BJ (cell line): ENCODE data around the gene ARHGEF2. TPM values are rescaled to one million over a fixed set of nuclear protein-coding genes. Genes with fewer than 3 reads are reported as not detected.

Experiments
- CTCF ChIA-PET: fragments of 350-600 bp; formaldehyde crosslinking; extraction: SDS; loops from one replicate; lab custom pipeline; 2021; ENCODE audit warnings: antibody characterized with exemption, inconsistent platforms; lab: Yijun Ruan, JAX
- POLR2A ChIA-PET: fragments of 300-600 bp; sonication (Branson Sonifier 250); formaldehyde crosslinking; extraction: SDS; loops from one replicate; lab custom pipeline; 2021; ENCODE audit warnings: antibody characterized with exemption; lab: Charles Lee
- DNase-seq: peaks from one replicate; pipeline ENCODE4 v3.0.0-alpha.2; 2011; ENCODE audit warnings: low read depth
- H3K27me3 ChIP-seq: 2 replicates; pipeline ENCODE4 v1.6.0; 2011; ENCODE audit warnings: low read length; ENCODE audit not compliant: control insufficient read depth, insufficient read depth
- H3K36me3 ChIP-seq: 2 replicates; pipeline ENCODE4 v1.5.1; 2011; ENCODE audit warnings: low read length; ENCODE audit not compliant: control insufficient read depth, insufficient read depth
- H3K4me3 ChIP-seq: 2 replicates; pipeline ENCODE4 v1.5.1; 2011; ENCODE audit warnings: low read depth, mild to moderate bottlenecking, control low read depth, low read length
- CTCF ChIP-seq: IDR thresholded peaks from 2 replicates; pipeline ENCODE4 v1.5.1; 2011; ENCODE audit warnings: low read depth, mild to moderate bottlenecking, control low read depth, inconsistent platforms, low read length, moderate library complexity; ENCODE audit not compliant: insufficient read depth
- polyA plus RNA-seq: library from polyadenylated mRNA; depleted of rRNA; stranded (reverse); fragments of >200 nt; gene quantifications from 2 replicates; pipeline ENCODE4 v1.2.3, GENCODE V29; 2011

ARHGEF2 gene
- polyA plus RNA-seq, 1 experiment: 213 TPM

GRCh38 chr1:155909894-155910293, 68.5 kb downstream of the ARHGEF2 start:
- CTCF ChIA-PET: interaction anchor here (0.6 to 1.1 kb wide), 2 partner anchors 80 to 204 kb away, joined by 3 read pairs; no protein-coding TSS in a partner anchor
- Histone ChIP-seq H3K27me3 (no peaks in the 10 kb centered on the region), H3K36me3 (peaks cover 9% of the 10 kb centered on the region), H3K4me3 (peak overlapping the region; percentile 59)
- DNase-seq: no peak
- POLR2A ChIA-PET: interaction anchor here (1.0 kb wide), 1 partner anchor 52 kb away, joined by 10 read pairs; no protein-coding TSS in a partner anchor
- no peak for TF ChIP-seq CTCF

- peaks cover 18% of the 10 kb centered on the region for H3K36me3 ChIP-seq
- H3K27me3 ChIP-seq: no peaks in the 10 kb centered on the region
- CTCF ChIA-PET: interaction anchor here (0.8 kb wide), 1 partner anchor 31 kb away, joined by 3 read pairs; no protein-coding TSS in a partner anchor
- no peak for DNase-seq
- POLR2A ChIA-PET: no interaction called here
- TF ChIP-seq CTCF: no peak
- no peak overlapping the region for H3K4me3 ChIP-seq
Observed at GRCh38 chr1:155904261-155904660, 74.1 kb downstream of the ARHGEF2 start.

- DNase-seq: no peak
- POLR2A ChIA-PET: no interaction called here
- H3K4me3 ChIP-seq: no peak overlapping the region
- TF ChIP-seq CTCF: no peak
- H3K27me3 ChIP-seq: no peaks in the 10 kb centered on the region
- H3K36me3 ChIP-seq: peaks cover 16% of the 10 kb centered on the region
- CTCF ChIA-PET: no interaction called here
Observed at GRCh38 chr1:155900161-155900560, 78.2 kb downstream of the ARHGEF2 start.

- no peak for DNase-seq
- Histone ChIP-seq H3K27me3 (no peaks in the 10 kb centered on the region), H3K36me3 (peaks cover 14% of the 10 kb centered on the region), H3K4me3 (no peak overlapping the region)
- TF ChIP-seq CTCF: no peak
- CTCF ChIA-PET: interaction anchor here (2.4 kb wide), 1 partner anchor 17 kb away, joined by 7 read pairs; no protein-coding TSS in a partner anchor
- POLR2A ChIA-PET: no interaction called here
Observed at GRCh38 chr1:155899683-155900082, 78.7 kb downstream of the ARHGEF2 start.

GRCh38 chr1:155898888-155899287, 79.5 kb downstream of the ARHGEF2 start:
- H3K36me3 ChIP-seq: peaks cover 10% of the 10 kb centered on the region
- H3K27me3 ChIP-seq: no peaks in the 10 kb centered on the region
- ChIA-PET CTCF (interaction anchor here (0.6 to 2.4 kb wide), 2 partner anchors 17 to 21 kb away, joined by 3 to 7 read pairs; no protein-coding TSS in a partner anchor), POLR2A (no interaction called here)
- TF ChIP-seq CTCF: no peak
- no peak for DNase-seq
- H3K4me3 ChIP-seq: no peak overlapping the region
